G401 (cell line): ENCODE results near the gene ABCC3. TPM values are rescaled to one million over a fixed set of nuclear protein-coding genes. Genes with fewer than 3 reads are reported as not detected.
A peak's percentile ranks its signal among the peaks of the same experiment; 100 is the strongest.

Experiments
- DNase-seq: peaks from one replicate; pipeline ENCODE4 v3.0.0-alpha.2; 2015; ENCODE audit warnings: low spot score
- in situ Hi-C: cut with HindIII; loops from 2 replicates; pipeline ENCODE4 v1.10.0; 2016; ENCODE audit warnings: low sequenced_read_pairs, mixed read lengths
- total RNA-seq: library from RNA; depleted of rRNA; stranded (reverse); fragments of >200 nt; shearing (Covaris generic); gene quantifications from 2 replicates; pipeline ENCODE4 v1.2.3, GENCODE V29; 2014; rRNA removed

Gene ABCC3, protein sequence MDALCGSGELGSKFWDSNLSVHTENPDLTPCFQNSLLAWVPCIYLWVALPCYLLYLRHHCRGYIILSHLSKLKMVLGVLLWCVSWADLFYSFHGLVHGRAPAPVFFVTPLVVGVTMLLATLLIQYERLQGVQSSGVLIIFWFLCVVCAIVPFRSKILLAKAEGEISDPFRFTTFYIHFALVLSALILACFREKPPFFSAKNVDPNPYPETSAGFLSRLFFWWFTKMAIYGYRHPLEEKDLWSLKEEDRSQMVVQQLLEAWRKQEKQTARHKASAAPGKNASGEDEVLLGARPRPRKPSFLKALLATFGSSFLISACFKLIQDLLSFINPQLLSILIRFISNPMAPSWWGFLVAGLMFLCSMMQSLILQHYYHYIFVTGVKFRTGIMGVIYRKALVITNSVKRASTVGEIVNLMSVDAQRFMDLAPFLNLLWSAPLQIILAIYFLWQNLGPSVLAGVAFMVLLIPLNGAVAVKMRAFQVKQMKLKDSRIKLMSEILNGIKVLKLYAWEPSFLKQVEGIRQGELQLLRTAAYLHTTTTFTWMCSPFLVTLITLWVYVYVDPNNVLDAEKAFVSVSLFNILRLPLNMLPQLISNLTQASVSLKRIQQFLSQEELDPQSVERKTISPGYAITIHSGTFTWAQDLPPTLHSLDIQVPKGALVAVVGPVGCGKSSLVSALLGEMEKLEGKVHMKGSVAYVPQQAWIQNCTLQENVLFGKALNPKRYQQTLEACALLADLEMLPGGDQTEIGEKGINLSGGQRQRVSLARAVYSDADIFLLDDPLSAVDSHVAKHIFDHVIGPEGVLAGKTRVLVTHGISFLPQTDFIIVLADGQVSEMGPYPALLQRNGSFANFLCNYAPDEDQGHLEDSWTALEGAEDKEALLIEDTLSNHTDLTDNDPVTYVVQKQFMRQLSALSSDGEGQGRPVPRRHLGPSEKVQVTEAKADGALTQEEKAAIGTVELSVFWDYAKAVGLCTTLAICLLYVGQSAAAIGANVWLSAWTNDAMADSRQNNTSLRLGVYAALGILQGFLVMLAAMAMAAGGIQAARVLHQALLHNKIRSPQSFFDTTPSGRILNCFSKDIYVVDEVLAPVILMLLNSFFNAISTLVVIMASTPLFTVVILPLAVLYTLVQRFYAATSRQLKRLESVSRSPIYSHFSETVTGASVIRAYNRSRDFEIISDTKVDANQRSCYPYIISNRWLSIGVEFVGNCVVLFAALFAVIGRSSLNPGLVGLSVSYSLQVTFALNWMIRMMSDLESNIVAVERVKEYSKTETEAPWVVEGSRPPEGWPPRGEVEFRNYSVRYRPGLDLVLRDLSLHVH (N-terminal part only)
- not detected in 2 replicates for total RNA-seq

DNA sequence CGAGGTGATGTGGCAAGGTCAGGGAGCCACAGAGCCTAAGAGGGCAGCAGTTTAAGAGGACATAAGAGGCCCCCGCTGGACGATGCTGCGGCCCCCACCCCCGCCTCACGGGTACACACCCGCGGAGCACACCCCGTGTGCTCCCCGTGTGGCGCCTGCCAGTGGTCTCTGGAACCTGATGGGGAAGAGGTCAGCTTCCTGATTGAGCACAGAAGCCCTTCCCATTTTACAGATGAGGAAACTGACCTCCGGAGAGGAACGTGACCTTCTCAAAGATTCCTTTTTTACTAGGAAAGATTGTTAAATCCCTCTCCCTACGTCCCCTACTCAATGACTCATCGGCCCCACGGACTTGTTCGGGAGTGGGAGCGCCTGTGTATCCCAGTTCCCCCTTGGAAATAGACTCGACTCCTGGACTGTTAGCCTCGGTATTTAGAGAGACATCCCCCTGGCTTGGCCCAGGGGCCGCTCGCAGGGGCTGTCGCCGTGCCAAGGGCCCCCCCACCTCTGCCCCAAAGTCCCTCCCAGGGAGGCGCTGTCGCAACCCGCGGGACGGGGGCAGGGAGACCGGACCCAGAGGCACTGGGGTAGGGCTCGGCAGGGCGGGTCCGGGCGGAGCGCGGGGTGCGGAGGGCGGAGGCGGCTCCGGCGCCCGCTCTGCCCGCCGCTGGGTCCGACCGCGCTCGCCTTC is at the start of gene ABCC3:
ABCC3 (plus strand) TSS at position 658 of the 691 bp plus-strand sequence. CDS start 56 bp downstream, outside the sequence.
- no peak for DNase-seq
- in situ Hi-C loops: no loop called here

DNA sequence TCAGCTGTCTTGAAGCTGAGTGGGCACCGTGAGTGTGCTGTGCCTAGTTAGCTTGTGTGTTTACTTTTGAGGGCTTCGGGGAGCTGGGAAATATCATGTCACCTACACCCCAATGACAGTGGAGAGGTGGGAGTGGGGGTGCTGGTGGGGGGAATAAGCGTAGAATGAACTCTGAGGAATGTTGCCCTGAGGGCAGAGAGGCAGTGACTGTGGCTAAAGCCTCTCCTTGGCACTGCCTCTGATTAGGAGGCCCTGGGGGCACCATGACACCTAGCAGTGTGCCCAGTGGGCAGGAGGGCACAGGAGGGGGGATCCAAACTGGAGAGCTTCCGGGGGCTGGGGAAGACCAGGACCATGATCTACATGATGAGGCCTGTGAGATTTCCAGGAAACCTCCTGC is 49.3 kb upstream of the ABCC3 start:
- no peak for DNase-seq
- in situ Hi-C loops: no loop called here

DNA sequence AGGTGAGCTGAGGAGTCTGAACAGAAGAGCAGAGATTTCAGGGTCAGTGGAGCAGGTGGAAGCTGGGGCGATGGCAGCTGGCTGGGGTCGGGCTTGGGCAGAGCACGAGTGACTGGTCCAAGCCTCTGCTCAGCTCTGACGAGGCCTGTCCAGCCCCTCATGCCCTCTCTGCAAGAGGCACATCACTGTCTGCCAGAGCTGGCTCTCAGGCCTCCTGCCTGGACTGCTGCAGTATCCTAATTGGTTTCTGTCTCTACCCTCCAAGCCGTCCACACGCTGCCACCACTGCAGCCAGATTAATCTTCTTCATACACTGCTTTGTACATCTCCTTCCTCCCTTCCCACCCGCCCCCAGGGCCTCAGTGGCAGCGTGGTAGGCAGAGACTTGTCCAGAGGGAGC is 48.8 kb upstream of the ABCC3 start:
- in situ Hi-C loops: no loop called here
- DNase-seq: no peak

DNA sequence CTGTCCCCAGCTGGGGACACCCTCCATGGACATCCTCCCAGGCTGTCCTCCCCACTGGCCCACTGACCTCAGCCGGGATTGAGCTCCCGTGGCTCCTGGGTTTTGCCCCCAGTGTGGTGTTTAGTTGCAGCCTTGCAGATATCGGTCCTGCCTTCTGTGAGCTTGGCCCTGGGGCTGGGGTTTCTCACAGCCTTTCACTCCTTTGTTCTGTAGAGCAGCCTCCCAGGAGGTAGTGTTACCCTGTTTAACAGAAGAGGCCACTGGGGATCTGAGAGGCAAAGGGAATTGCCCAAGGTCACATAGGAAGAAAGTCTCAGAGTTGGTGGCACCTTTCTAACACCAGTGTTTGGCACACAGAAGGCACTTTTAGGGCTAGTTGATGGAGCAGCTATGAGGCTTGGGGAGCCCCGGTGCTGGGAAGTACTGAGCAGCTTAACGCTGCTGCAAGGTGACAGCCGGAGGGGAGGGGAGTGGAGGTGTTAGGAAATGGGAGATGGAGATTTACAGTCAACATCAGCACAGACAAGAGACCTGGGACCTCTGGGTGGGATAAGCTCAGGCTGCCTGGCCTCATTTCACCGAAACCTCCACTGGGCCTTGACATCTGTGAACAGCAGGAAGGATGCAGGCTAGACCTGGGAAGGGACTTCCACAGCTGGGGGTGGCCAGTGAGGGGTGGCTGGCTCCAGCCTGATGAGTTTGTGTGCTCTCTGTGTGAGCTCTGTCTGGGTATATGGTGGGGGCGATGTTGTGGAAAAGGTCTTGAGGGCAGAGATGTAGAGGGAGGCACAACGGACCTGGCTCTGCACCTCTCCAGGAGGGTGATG is 48.0 kb upstream of the ABCC3 start:
- DNase-seq: no peak
- in situ Hi-C loops: no loop called here

DNA sequence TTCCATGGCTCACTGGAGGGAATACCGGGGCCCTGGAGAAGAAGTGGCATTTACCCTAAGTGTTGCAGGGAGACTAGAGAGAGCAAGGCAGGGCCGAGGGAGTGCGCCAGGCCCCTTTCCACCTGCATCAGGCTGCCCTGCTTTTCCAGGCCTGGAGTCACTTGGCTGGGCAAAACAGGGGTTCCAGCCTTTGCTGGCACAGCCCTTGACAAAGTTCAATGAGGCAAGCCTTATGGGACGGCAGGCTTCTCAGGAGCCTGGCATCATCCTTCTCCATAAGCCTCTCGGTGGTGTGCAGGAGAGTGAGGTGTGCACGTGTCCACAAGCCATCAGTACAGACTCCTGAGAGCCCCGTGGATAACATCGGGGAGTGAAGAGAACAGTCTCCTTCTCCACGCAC is 47.1 kb upstream of the ABCC3 start:
- DNase-seq: no peak
- in situ Hi-C loops: no loop called here

DNA sequence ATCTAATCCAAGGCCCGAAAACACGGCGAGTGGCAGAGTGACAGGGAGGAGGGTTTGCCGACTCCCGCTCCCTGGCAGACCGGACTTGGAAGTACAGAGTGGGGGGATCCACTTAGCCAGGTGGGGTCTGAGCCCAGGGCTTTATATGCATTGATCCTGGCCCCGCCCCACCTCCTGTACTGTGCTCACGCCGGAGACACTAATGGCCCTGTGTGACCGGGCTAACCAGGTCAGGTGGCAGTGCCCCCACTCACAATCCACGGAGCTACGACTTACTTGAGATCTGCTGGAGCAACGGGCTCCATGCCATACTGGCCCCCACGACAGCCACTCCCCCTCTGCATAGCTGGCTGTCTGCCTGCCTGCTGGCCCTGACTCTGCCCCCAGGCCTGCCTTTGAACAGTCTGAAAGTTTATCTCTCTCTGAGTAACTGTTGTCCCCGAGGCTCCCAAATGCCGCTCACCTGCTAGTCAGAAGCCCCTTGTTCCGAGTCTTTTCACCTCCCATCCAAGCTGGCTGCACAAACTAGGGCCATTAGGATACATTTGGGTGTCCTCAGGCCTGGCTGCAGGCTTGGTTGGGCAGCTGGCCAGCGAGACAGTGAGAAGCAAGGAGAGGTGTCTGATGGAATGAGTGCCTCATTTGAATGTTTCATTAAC is 46.2 kb upstream of the ABCC3 start:
- in situ Hi-C loops: no loop called here
- DNase-seq: peak; percentile 52

DNA sequence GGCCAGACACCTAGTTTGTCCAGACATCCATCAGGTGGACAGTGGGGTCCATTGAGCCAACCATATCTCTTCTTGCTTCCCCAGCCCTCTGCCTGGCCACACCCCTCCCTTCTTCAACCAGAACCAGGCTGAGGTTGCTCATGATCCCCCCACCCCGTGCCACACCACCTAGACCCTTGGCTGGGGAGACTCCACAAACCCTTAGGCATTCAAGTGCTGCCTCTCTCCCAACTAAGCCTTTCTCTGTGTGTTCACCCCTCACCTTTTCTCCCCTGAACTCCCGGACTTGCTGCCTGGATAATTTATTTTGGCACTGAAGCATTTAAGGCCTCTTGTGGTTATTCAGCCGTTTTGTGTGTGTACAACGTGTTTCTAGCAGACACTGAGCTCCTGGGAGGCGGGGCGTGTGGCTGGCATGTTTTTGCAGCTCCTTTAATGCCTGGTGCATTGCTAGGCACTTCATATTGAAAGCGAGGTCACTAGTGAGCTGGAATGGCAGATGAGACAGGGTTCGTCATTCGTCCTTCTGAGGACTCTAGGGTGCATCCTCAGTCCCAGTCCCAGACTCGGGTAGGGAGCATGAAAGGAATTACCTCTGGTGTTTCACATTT is 45.5 kb upstream of the ABCC3 start:
- in situ Hi-C loops: no loop called here
- DNase-seq: peak; percentile 33

DNA sequence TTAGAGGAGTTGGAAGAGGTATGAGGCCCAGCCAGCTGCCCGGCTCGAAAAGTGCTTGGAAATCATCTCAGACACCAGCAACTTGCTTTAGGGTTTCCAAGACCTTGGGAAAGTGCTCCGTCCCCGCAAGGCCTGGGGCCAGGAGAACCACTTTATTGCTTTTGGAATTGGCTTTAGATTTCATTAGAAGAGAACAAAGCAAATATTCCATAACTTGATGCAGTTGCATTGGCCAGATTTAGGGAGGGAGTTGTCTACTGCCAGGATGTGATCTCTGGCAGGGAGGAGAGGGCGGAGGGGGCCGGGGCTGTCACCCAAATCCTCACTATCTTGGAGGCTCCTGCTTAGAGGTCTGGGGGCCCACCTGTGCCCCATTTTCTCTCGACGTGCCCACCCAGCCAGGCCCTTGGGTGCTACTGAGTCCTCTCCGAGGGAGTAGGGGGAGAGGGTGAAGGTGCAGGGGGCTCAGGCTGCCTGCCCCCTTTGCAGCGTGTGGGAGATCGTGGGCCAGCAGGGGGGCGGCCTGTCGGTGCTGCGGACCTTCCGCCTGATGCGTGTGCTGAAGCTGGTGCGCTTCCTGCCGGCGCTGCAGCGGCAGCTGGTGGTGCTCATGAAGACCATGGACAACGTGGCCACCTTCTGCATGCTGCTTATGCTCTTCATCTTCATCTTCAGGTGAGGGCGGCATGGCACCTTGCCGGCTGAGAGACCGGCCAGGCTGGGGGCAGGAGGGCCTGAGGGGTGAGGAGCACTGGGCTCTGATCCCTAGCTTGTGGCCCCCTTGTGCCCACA is 43.5 kb upstream of the ABCC3 start:
- in situ Hi-C loops: no loop called here

DNA sequence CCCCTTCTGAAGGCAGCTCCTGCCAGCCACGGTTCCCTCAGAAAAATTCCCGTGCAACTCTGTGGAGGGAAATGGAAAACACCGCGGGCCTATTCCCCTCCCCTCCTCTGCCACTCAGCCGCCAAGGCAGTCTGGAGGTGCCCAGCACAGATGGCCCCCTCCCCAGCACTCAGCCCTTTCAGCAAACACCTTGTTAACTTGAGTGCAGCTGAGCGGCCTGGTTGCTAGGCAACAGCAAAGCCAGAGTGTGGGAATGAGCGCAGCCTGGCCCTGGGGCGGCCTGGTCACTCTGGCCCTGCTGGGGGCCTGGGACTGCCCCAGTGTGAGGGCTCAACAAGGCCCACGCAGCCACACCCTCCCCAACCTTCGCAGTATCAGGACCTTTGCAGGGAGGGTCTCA is 41.4 kb upstream of the ABCC3 start:
- peak; percentile 39 for DNase-seq
- in situ Hi-C loops: no loop called here

More for the DNA sequence above, 43.5 kb upstream of the ABCC3 start:
- no peak for DNase-seq

DNA sequence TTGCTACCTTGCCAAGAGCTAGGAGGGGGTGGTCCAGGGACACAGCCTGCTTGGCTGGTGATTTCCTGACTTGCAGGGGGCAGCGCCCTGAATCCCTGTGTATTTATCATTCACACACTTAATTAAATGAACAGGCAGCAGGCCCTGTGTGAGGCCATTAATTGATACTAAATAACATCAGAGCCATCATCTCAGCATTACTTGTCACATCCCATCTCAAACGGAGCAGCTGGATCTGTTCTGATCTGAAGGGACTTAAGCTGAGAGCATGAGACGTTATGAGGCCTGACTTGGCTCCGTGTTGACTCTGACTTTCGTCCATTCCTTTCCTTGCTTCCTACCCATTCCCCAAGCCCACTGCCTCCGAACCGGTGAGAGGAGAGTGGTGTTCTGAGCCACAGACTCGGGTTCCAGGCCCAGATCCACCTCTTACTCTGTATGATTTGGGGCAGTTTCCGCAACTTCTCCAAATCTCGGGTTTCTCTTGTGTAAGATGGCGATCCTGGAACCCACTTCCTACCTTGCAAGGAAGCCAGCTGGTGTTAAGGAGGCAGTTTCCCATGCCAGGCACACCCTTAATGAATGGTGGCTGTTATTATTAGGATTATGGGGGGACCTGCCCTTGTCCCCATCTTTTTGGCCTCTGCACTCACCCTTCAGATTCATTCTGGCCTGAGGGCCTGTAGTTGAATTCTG is 40.4 kb upstream of the ABCC3 start:
- in situ Hi-C loops: no loop called here
- no peak for DNase-seq

DNA sequence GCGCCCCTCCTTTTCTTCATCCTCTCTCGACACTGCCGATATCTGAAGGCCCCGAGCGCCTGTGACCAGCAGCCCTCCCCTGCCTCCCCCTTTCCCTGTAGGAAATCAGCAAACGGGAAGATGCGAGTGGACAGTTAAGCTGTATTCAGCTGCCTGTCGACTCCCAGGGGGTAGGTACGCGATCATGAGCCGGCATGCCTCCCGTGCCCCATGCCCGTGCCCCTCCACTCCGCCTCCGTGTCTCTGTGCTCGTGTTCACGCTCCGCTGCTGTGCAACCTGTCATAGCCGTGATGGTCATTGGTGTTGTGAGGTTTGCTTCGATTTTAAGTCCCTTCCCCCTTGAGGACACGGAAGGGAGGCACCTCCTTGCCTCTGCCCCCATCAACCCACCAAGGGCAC is 39.8 kb upstream of the ABCC3 start:
- no peak for DNase-seq

DNA sequence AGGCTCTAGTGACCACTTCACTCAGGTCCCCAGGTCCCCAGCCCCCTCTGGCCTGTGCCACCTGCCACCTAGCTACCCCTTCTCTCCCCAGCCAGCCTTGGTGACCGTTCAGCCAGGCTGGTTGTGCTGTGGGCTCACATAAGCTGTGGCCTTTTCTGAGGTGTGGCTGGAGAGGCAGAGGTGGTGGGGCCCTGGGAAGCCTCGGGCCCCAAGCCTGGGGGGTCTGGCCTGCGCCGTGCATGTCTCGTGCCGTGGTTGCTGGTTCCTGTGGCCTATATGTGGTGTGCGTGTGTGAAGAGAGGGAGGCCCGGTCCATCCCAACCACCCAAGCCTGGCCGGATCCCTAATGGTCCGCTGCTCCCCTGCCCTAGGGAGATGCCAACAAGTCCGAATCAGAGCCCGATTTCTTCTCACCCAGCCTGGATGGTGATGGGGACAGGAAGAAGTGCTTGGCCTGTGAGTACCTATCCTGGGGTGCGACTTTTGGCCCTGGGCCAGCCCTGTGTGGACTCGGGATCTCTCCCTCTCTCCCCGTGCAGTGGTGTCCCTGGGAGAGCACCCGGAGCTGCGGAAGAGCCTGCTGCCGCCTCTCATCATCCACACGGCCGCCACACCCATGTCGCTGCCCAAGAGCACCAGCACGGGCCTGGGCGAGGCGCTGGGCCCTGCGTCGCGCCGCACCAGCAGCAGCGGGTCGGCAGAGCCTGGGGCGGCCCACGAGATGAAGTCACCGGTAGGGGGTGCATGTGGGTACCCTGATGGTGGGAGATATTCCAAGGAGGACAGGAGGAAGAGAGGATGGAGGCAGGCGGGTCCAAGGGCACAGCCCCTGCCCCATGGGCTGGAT is 38.3 kb upstream of the ABCC3 start:
- no peak for DNase-seq
- in situ Hi-C loops: no loop called here

More for the DNA sequence above, 39.8 kb upstream of the ABCC3 start:
- in situ Hi-C loops: no loop called here

DNA sequence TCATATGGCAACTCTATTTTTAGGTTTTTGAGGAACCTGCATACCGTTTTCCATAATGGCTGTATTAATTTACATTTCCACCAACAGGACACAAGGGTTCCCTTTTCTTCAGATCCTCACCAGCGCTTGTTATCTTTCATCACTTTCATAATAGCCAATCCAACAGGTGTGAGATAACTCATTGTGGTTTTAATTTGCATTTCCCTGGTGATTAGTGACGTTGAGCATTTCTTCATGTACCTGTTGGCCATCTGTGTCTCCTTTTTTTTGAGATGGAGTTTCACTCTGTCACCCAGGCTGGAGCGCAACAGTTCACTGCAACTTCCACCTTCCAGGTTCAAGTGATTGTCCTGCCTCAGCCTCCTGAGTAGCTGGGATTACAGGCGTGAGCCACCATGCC is 36.2 kb upstream of the ABCC3 start:
- DNase-seq: no peak
- in situ Hi-C loops: no loop called here

DNA sequence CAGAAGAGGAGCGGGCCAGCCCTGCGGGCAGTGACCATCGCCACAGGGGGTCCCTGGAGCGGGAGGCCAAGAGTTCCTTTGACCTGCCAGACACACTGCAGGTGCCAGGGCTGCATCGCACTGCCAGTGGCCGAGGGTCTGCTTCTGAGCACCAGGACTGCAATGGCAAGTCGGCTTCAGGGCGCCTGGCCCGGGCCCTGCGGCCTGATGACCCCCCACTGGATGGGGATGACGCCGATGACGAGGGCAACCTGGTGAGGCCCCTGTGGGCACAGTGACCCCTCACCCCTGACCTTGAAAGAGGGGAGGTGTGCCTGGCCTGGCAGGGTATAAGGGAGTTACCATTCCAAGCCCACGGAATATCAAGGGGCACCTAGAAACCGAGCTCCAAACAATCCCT is 35.1 kb upstream of the ABCC3 start:
- DNase-seq: no peak
- in situ Hi-C loops: no loop called here

DNA sequence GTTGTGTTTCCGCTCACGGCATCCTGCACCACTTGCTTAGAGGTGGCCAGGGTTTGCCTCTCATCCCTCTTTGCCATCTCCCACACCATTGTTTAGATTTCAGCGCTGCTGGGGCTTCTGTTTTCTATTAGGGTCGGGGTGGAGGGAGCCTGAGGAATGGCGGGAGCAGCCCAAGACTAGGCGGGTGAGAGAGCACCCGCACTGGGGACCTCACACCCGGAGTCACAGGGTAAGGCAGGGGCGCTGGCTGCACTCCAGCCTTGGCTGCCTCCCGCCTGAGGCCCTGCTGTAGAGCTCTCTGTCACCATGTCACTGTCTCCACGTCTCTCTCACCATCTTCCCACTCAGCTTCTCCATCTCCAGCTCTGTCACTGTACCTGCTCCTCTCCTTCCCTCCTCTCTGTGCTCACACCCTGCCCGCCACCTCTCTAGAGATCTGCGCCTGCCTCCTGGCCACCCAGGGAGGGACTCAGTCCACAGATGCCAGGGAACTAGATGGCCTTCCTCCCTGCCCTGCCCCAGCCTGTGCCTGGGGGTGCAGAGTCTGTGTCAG is 32.8 kb upstream of the ABCC3 start:
- no peak for DNase-seq

More for the DNA sequence above, 32.8 kb upstream of the ABCC3 start:
- in situ Hi-C loops: no loop called here
